GM23338 (cell line): Measurements from ENCODE around the gene GPR146. TPM values are rescaled to one million over a fixed set of nuclear protein-coding genes. Genes with fewer than 3 reads are reported as not detected.

Experiments
- ATAC-seq: fragments of 200-7000 bp; cut with Tn5 transposase; 3 replicates; pipeline ENCODE4 v1.9.1; 2020
- DNase-seq: peaks from one replicate; pipeline ENCODE4 v3.0.0-alpha.2; 2015; ENCODE audit warnings: low spot score
- H2AFZ ChIP-seq: fragments of 200-600 bp; sonication (generic); 2 replicates; pipeline ENCODE4 v1.8.0; 2016; ENCODE audit warnings: antibody characterized with exemption, mild to moderate bottlenecking, moderate library complexity
- H3F3A ChIP-seq: fragments of 200-600 bp; sonication (generic); replicated peaks from 2 replicates; pipeline ENCODE4 v1.8.0; 2017; ENCODE audit warnings: antibody characterized with exemption, mixed run types, low read depth
- H3K27ac ChIP-seq: fragments of 200-600 bp; sonication (generic); 2 replicates; pipeline ENCODE4 v1.6.1; 2016; ENCODE audit warnings: low read depth
- H3K27me3 ChIP-seq: fragments of 200-600 bp; sonication (generic); 2 replicates; pipeline ENCODE4 v1.8.0; 2016; ENCODE audit warnings: mild to moderate bottlenecking, mixed run types, moderate library complexity; ENCODE audit not compliant: insufficient read depth
- H3K36me3 ChIP-seq: fragments of 200-600 bp; sonication (generic); 2 replicates; pipeline ENCODE4 v1.8.0; 2016; ENCODE audit warnings: mild to moderate bottlenecking; ENCODE audit not compliant: insufficient read depth
- H3K4me1 ChIP-seq: fragments of 200-600 bp; sonication (generic); 2 replicates; pipeline ENCODE4 v1.8.0; 2016; ENCODE audit warnings: mild to moderate bottlenecking, moderate library complexity; ENCODE audit not compliant: insufficient read depth
- H3K4me2 ChIP-seq: fragments of 200-600 bp; sonication (generic); 2 replicates; pipeline ENCODE4 v1.7.1; 2017; ENCODE audit warnings: mixed run types
- H3K4me3 ChIP-seq: fragments of 200-600 bp; sonication (generic); 2 replicates; pipeline ENCODE4 v1.6.1; 2016; ENCODE audit warnings: mixed run types
- H3K79me2 ChIP-seq: fragments of 200-600 bp; sonication (generic); replicated peaks from 2 replicates; pipeline ENCODE4 v1.8.0; 2017; ENCODE audit warnings: mild to moderate bottlenecking; ENCODE audit not compliant: insufficient read depth
- H3K9me2 ChIP-seq: fragments of 200-600 bp; sonication (generic); 2 replicates; pipeline ENCODE4 v1.8.0; 2017; ENCODE audit not compliant: insufficient read depth
- H4K20me1 ChIP-seq: fragments of 200-600 bp; sonication (generic); replicated peaks from 2 replicates; pipeline ENCODE4 v1.8.0; 2017; ENCODE audit warnings: mild to moderate bottlenecking; ENCODE audit not compliant: insufficient read depth
- H3K27ac Mint-ChIP-seq: 2 replicates; pipeline ENCODE4 v1.8.0; 2020; ENCODE audit warnings: inconsistent platforms, mild to moderate bottlenecking, moderate library complexity, mixed read lengths
- H3K27me3 Mint-ChIP-seq: 3 replicates; pipeline ENCODE4 v1.8.0; 2022; ENCODE audit warnings: low read depth, mild to moderate bottlenecking, moderate library complexity, mixed read lengths, inconsistent platforms; ENCODE audit not compliant: insufficient read depth, poor library complexity
- H3K36me3 Mint-ChIP-seq: 3 replicates; pipeline ENCODE4 v1.8.0; 2021; ENCODE audit warnings: low read depth, mild to moderate bottlenecking, inconsistent platforms, moderate library complexity, mixed read lengths
- H3K4me1 Mint-ChIP-seq: 3 replicates; pipeline ENCODE4 v1.8.0; 2020; ENCODE audit warnings: mild to moderate bottlenecking, inconsistent platforms, mixed read lengths
- H3K4me3 Mint-ChIP-seq: 3 replicates; pipeline ENCODE4 v1.8.0; 2021; ENCODE audit warnings: moderate library complexity, mild to moderate bottlenecking, inconsistent platforms, mixed read lengths
- H3K9me3 Mint-ChIP-seq: 3 replicates; pipeline ENCODE4 v1.8.0; 2020; ENCODE audit warnings: moderate library complexity, mild to moderate bottlenecking, inconsistent platforms, mixed read lengths
- CREB1 ChIP-seq: fragments of 250-450 bp; sonication (Bioruptor Pico); IDR thresholded peaks from 2 replicates; pipeline ENCODE4 v1.5.0; 2020; ENCODE audit warnings: low read depth, mild to moderate bottlenecking, moderate library complexity
- EZH2 ChIP-seq: fragments of 200-600 bp; sonication (generic); IDR thresholded peaks from one replicate; pipeline ENCODE4 v1.8.0; 2017; ENCODE audit warnings: antibody characterized with exemption, mild to moderate bottlenecking, low read depth; ENCODE audit not compliant: unreplicated experiment
- JUNB ChIP-seq: IDR thresholded peaks from one replicate; pipeline ENCODE4 v1.6.1; 2016; ENCODE audit warnings: antibody characterized with exemption; ENCODE audit not compliant: unreplicated experiment
- NANOG ChIP-seq: IDR thresholded peaks from 2 replicates; pipeline ENCODE4 v1.6.1; 2016; ENCODE audit warnings: antibody characterized with exemption, borderline replicate concordance
- STAT1 ChIP-seq: IDR thresholded peaks from one replicate; pipeline ENCODE4 v1.6.1; 2016; ENCODE audit warnings: antibody characterized with exemption; ENCODE audit not compliant: unreplicated experiment
- ZNF114 ChIP-seq: fragments of 250-450 bp; sonication (Bioruptor Pico); IDR thresholded peaks from 2 replicates; pipeline ENCODE4 v1.5.0; 2020; ENCODE audit warnings: mild to moderate bottlenecking, moderate library complexity
- ZNF331 ChIP-seq: fragments of 250-450 bp; sonication (Bioruptor Pico); IDR thresholded peaks from 2 replicates; pipeline ENCODE4 v1.5.0; 2020; ENCODE audit warnings: low read depth, mild to moderate bottlenecking, moderate library complexity
- polyA plus RNA-seq: library from polyadenylated mRNA; unstranded; fragments of >200 nt; fragmentation: Nextera tagmentation; extraction: Ambion mirVana; gene quantifications from 2 replicates; pipeline ENCODE4 v1.2.1, GENCODE V29; 2016
- total RNA-seq: library from RNA; depleted of rRNA; stranded (reverse); fragments of >200 nt; shearing (Covaris generic); gene quantifications from 2 replicates; pipeline ENCODE4 v1.2.3, GENCODE V29; 2014
- TF ChIP-seq, protein P1 (sequence below): IDR thresholded peaks from 2 replicates; pipeline ENCODE4 v1.6.1; 2016; ENCODE audit warnings: antibody characterized with exemption
- TF ChIP-seq, protein P2 (sequence below), 2 experiments: fragments of 200-600 bp in 1 of 2; sonication (generic) in 1 of 2; conservative IDR thresholded peaks; 2 replicates each; pipeline versions ENCODE4 v1.5.1 to v1.6.1; 2016 to 2017; ENCODE audit warnings: antibody characterized with exemption in 2 of 2, low read depth in 2 of 2, mild to moderate bottlenecking in 2 of 2, moderate library complexity in 1 of 2
- TF ChIP-seq, protein P3 (sequence below): IDR thresholded peaks from one replicate; pipeline ENCODE4 v1.6.1; 2018; ENCODE audit warnings: antibody characterized with exemption; ENCODE audit not compliant: unreplicated experiment

Gene GPR146
- total and polyA plus RNA-seq, 2 experiments from 2014 or later = 0.28 to 0.37 TPM

DNA sequence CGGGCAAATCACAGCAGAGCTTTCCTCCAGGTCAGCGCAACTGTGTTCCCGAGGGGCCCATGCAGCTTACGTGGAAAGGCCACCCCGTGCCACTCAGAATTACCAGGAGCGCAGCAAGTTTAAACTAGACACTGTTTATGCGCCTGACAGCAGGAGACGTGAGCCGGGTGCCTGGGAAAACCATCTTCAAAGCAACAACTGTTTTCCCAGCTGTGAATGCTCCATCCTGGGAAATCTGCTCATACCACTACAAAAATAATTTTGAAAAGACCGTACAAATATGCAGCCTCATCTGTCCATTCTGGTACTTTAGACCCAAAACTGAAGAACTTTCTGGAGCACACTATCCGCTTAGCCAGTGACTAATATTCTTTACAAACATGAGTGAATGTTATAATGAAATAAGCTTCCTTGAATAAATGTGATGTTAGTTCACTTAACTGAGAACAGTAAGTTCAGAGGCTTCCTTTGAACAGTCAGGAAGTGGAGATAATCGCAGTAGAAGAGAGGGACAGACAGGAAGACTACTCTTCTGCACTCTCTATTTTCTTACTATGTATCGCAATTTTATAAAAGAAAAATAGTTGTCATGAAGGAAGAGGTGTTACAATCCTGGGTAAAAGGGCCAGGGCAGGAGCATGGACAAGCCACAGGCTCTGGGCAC lies 60.3 kb downstream of the GPR146 start:
- no peaks in the 10 kb centered on the region; the same call in none of the 2 replicates for H4K20me1 ChIP-seq
- H3K27ac Mint-ChIP-seq = no peak overlapping the region; the same call in 1 of the 2 replicates

More for the DNA sequence above, 60.3 kb downstream of the GPR146 start:
- H3K4me1 Mint-ChIP-seq = no peaks in the 10 kb centered on the region; the same call in 2 of the 3 replicates
- H3K27me3 ChIP-seq = no peaks in the 10 kb centered on the region
- ATAC-seq (no peak), DNase-seq (no peak)
- H3K4me1 ChIP-seq = no peaks in the 10 kb centered on the region
- H3K9me2 ChIP-seq = no peaks in the 10 kb centered on the region
- H3K27me3 Mint-ChIP-seq = peaks cover 4% of the 10 kb centered on the region
- H3K4me3 Mint-ChIP-seq = no peak overlapping the region
- no peak for TF ChIP-seq ZNF331 (CRISPR knock-in tag)
- TF ChIP-seq, protein P1, sequence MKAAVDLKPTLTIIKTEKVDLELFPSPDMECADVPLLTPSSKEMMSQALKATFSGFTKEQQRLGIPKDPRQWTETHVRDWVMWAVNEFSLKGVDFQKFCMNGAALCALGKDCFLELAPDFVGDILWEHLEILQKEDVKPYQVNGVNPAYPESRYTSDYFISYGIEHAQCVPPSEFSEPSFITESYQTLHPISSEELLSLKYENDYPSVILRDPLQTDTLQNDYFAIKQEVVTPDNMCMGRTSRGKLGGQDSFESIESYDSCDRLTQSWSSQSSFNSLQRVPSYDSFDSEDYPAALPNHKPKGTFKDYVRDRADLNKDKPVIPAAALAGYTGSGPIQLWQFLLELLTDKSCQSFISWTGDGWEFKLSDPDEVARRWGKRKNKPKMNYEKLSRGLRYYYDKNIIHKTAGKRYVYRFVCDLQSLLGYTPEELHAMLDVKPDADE = no peak
- no peak for TF ChIP-seq STAT1
- TF ChIP-seq, protein P2, sequence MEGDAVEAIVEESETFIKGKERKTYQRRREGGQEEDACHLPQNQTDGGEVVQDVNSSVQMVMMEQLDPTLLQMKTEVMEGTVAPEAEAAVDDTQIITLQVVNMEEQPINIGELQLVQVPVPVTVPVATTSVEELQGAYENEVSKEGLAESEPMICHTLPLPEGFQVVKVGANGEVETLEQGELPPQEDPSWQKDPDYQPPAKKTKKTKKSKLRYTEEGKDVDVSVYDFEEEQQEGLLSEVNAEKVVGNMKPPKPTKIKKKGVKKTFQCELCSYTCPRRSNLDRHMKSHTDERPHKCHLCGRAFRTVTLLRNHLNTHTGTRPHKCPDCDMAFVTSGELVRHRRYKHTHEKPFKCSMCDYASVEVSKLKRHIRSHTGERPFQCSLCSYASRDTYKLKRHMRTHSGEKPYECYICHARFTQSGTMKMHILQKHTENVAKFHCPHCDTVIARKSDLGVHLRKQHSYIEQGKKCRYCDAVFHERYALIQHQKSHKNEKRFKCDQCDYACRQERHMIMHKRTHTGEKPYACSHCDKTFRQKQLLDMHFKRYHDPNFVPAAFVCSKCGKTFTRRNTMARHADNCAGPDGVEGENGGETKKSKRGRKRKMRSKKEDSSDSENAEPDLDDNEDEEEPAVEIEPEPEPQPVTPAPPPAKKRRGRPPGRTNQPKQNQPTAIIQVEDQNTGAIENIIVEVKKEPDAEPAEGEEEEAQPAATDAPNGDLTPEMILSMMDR (conservative IDR thresholded peaks at IDR 0.05; ENCODE audit: low read depth in 2 of 2) = no peak
- TF ChIP-seq NANOG = no peak
- TF ChIP-seq, protein P3, sequence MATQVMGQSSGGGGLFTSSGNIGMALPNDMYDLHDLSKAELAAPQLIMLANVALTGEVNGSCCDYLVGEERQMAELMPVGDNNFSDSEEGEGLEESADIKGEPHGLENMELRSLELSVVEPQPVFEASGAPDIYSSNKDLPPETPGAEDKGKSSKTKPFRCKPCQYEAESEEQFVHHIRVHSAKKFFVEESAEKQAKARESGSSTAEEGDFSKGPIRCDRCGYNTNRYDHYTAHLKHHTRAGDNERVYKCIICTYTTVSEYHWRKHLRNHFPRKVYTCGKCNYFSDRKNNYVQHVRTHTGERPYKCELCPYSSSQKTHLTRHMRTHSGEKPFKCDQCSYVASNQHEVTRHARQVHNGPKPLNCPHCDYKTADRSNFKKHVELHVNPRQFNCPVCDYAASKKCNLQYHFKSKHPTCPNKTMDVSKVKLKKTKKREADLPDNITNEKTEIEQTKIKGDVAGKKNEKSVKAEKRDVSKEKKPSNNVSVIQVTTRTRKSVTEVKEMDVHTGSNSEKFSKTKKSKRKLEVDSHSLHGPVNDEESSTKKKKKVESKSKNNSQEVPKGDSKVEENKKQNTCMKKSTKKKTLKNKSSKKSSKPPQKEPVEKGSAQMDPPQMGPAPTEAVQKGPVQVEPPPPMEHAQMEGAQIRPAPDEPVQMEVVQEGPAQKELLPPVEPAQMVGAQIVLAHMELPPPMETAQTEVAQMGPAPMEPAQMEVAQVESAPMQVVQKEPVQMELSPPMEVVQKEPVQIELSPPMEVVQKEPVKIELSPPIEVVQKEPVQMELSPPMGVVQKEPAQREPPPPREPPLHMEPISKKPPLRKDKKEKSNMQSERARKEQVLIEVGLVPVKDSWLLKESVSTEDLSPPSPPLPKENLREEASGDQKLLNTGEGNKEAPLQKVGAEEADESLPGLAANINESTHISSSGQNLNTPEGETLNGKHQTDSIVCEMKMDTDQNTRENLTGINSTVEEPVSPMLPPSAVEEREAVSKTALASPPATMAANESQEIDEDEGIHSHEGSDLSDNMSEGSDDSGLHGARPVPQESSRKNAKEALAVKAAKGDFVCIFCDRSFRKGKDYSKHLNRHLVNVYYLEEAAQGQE = no peak
- TF ChIP-seq ZNF114 (CRISPR knock-in tag) = no peak
- TF ChIP-seq CREB1 (CRISPR knock-in tag) = no peak
- no peak for TF ChIP-seq JUNB
- TF ChIP-seq EZH2 = no peak
- H3F3A ChIP-seq = no peaks in the 10 kb centered on the region
- H3K4me2 ChIP-seq = no peak overlapping the region
- H3K4me3 ChIP-seq = no peak overlapping the region
- no peaks in the 10 kb centered on the region for H3K36me3 ChIP-seq
- peaks cover 47% of the 10 kb centered on the region for H3K79me2 ChIP-seq
- no peaks in the 10 kb centered on the region for H3K9me3 Mint-ChIP-seq
- peaks cover under 1% of the 10 kb centered on the region; the same call in 2 of the 3 replicates for H3K36me3 Mint-ChIP-seq
- no peak overlapping the region for H2AFZ ChIP-seq
- H3K27ac ChIP-seq = peak overlapping the region; percentile 50; the same call in 1 of the 2 replicates
